Measurements from ENCODE around the gene CSRNP3. TPM values are rescaled to one million over a fixed set of nuclear protein-coding genes. Genes with fewer than 3 reads are reported as not detected.

CSRNP3 gene, protein sequence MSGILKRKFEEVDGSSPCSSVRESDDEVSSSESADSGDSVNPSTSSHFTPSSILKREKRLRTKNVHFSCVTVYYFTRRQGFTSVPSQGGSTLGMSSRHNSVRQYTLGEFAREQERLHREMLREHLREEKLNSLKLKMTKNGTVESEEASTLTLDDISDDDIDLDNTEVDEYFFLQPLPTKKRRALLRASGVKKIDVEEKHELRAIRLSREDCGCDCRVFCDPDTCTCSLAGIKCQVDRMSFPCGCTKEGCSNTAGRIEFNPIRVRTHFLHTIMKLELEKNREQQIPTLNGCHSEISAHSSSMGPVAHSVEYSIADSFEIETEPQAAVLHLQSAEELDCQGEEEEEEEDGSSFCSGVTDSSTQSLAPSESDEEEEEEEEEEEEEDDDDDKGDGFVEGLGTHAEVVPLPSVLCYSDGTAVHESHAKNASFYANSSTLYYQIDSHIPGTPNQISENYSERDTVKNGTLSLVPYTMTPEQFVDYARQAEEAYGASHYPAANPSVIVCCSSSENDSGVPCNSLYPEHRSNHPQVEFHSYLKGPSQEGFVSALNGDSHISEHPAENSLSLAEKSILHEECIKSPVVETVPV
- total RNA-seq (1 to 10 TPM; 1.3 to 9.4 (median 5.0) TPM), polyA plus RNA-seq (under 1 TPM; 0.77 to 0.88 TPM)
- long read RNA-seq, donor 1, partial matches to known transcripts, result 1 of 1 reads
- long read RNA-seq, donor 1, other reads (novel, unspliced or antisense), result 0 of 1 reads
- long read RNA-seq, donor 2, partial matches to known transcripts, result 0 of 2 reads
- long read RNA-seq, donor 2, other reads (novel, unspliced or antisense), result 2 of 2 reads
- long read RNA-seq, donor 3, partial matches to known transcripts, result 0 of 6 reads
- long read RNA-seq, donor 3, other reads (novel, unspliced or antisense), result 5 of 6 reads

DNA sequence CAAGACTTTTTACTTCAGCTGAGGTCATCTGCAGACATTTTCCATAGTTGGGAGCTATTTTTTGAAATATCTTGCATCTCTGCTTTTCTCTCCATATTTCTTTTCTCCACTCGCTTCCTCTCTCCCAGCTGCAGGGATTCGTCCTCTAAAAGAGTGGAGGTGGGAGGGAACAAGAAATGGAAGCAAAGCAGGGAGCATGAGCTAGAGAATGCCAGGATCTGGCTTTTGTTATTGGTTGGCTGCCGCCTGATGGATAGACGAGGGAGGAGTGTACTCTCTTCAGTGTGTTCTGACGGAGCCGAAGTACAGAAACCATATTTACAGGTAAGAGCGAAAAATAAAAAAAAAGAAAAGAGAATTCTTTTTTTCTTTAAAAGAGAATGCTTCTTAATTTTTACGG lies at the start of gene CSRNP3:
Gene CSRNP3 (plus strand): TSS at position 282 of the 400 bp plus-strand sequence. CDS start 125,368 bp downstream, outside the sequence.
- peaks cover 0 to 32% (median 13%) of the 10 kb centered on the region in 9 donors for H3K4me1 ChIP-seq
- H3K9me3 ChIP-seq, result no peaks in the 10 kb centered on the region
- ATAC-seq (peak; percentile 97 to 100 (median 100)), DNase-seq (peak; percentile 17 to 74)
- intact Hi-C loops (cut with DNase I), result no loop called here
- H3K36me3 ChIP-seq, result no peaks in the 10 kb centered on the region
- 6 to 23% methylated on average over 8 of the region's 8 CpGs for WGBS, 2 donors
- no peaks in the 10 kb centered on the region for H3K27me3 ChIP-seq
- peak within 1 kb of the TSS in 4 of 10 donors; percentile 7 to 35 (median 24) for H3K27ac ChIP-seq
- TF ChIP-seq, protein P1, sequence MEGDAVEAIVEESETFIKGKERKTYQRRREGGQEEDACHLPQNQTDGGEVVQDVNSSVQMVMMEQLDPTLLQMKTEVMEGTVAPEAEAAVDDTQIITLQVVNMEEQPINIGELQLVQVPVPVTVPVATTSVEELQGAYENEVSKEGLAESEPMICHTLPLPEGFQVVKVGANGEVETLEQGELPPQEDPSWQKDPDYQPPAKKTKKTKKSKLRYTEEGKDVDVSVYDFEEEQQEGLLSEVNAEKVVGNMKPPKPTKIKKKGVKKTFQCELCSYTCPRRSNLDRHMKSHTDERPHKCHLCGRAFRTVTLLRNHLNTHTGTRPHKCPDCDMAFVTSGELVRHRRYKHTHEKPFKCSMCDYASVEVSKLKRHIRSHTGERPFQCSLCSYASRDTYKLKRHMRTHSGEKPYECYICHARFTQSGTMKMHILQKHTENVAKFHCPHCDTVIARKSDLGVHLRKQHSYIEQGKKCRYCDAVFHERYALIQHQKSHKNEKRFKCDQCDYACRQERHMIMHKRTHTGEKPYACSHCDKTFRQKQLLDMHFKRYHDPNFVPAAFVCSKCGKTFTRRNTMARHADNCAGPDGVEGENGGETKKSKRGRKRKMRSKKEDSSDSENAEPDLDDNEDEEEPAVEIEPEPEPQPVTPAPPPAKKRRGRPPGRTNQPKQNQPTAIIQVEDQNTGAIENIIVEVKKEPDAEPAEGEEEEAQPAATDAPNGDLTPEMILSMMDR (IDR thresholded peaks at IDR 0.05), result peak in 3 of 9 donors; percentile 8 to 33 (median 9)
- peak within 1 kb of the TSS; percentile 21 to 59 (median 51) for H3K4me3 ChIP-seq

DNA sequence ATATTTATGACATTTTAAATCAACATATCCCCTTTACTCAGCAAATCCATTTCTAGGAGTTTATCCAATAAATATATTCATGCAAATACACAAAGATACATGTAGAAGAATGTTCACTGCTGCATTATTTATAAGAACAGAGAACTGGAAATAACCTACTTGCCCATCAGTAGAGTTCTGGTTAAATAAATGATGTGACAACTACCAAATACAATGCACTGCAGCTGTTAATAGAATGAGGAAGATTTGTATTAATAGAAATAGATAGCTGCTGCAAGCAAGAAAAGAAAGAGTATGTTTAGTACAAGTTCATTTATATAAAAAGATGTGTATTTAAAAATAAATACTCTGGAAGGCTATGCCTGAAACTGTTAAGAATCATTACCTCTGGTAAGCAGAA lies 49.3 kb upstream of the CSRNP3 start:
- Histone ChIP-seq H3K9me3 (peaks cover 0 to 33% (median 9%) of the 10 kb centered on the region in 11 donors), H3K4me3 (no peak overlapping the region), H3K27me3 (no peaks in the 10 kb centered on the region), H3K27ac (no peak overlapping the region), H3K4me1 (no peaks in the 10 kb centered on the region), H3K36me3 (no peaks in the 10 kb centered on the region)
- DNase-seq (no peak), ATAC-seq (no peak)
- intact Hi-C loops (cut with DNase I), result no loop called here
- TF ChIP-seq, protein P1 (IDR thresholded peaks at IDR 0.05), result no peak

DNA sequence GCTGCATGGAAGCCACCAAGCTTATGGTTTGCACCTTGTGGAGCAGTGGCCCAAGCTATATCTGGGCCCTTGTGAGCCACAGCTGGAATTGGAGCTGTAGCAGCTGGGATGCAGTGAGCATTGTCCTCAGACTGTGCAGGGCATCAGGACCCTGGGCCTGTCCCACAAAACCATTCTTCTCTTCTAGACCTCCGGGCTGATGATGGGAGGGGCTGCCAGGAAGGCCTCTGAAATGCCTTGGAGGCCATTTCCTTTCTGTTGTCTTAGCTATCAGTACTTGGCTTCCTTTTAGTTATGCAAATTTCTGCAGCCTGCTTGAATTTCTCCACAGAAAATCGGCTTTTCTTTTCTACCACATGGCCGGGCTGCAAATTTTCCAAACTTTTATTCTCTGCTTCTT lies 46.4 kb upstream of the CSRNP3 start:
- H3K4me1 ChIP-seq, result no peaks in the 10 kb centered on the region
- H3K27me3 ChIP-seq, result no peaks in the 10 kb centered on the region
- H3K4me3 ChIP-seq, result no peak overlapping the region
- H3K9me3 ChIP-seq, result peaks cover 0 to 16% (median 0%) of the 10 kb centered on the region in 11 donors
- no peak for DNase-seq
- TF ChIP-seq, protein P1 (IDR thresholded peaks at IDR 0.05), result no peak
- intact Hi-C loops (cut with DNase I), result no loop called here
- no peaks in the 10 kb centered on the region for H3K36me3 ChIP-seq
- no peak overlapping the region for H3K27ac ChIP-seq
- no peak for ATAC-seq
- WGBS, 2 donors, result 69 to 79% methylated on average over 3 of the region's 3 CpGs

DNA sequence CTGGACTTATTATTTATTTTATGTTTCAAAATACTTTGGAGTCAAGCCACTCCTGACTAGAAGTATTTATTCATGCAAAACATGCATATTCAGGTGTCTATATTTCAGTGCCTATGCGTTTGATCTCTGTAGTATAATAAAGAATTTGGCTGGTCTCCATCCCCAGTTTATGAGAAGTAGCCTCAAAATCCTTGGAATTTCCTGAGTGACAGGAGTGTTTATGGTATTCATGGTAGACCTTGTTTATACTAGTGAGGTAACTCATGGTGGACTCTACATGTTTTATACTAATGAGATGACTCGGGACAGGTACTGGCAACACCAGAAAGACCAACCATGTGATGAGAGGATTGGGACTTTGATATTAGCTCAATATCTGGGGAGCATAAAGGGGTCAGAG lies 43.9 kb upstream of the CSRNP3 start:
- Histone ChIP-seq H3K4me1 (no peaks in the 10 kb centered on the region), H3K27me3 (no peaks in the 10 kb centered on the region), H3K9me3 (peaks cover 0 to 16% (median 0%) of the 10 kb centered on the region in 11 donors), H3K36me3 (no peaks in the 10 kb centered on the region), H3K4me3 (no peak overlapping the region), H3K27ac (no peak overlapping the region)
- DNase-seq (no peak), ATAC-seq (no peak)
- 79 to 85% methylated on average over 2 of the region's 2 CpGs for WGBS, 2 donors
- intact Hi-C loops (cut with DNase I), result no loop called here
- TF ChIP-seq, protein P1 (IDR thresholded peaks at IDR 0.05), result no peak
